Spleen (tissue), 7 donors: ENCODE results near the gene CACNA2D1.

Source experiments
- POLR2A ChIP-seq, 3 donors: fragments of 450-650 bp; IDR thresholded peaks; one replicate each; pipeline ENCODE4 v1.5.1; 2017; ENCODE audit warnings: antibody characterized with exemption in 3 of 3, mild to moderate bottlenecking in 1 of 3
- TF ChIP-seq, protein P1 (sequence below), 11 experiments: fragments of 200-600 bp in 7 of 11; fragments of 450-650 bp in 4 of 11; sonication (generic) in 4 of 11; IDR thresholded peaks in 8 of 11; conservative IDR thresholded peaks in 3 of 11; 1 replicate in 7 of 11; 2 replicates in 4 of 11; pipeline versions ENCODE4 v1.4.0 to v1.8.0; 2016 to 2021; ENCODE audit warnings: antibody characterized with exemption in 11 of 11, inconsistent platforms in 4 of 11, mild to moderate bottlenecking in 1 of 11
- donor health status: DM: no; HTN: no; CAD: no; lungs with moderate emphysema.
- donor health status: DM: no; HTN: no; CAD: no.
- donor health status: DM: no; HTN: no; CAD: no.

DNA sequence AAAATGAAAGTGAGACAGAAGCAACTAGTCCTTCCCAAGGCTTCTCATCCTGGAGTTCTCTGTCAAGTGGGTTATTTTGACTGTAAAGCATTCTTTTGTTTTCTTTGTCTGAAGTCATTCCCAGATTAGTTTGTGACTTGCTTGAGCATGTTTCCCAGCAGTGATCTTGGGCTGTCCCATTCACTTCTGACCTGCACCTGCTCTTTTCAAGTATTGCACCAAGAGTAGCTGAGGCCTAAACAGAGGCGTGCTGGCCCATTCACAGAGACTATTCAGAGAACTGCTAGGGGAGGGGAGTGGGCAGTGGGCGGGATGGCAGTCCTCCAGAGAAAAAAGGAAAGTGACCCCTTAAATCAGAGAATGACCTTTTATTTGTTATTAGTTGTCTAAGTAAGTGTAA, 61.3 kb downstream of the CACNA2D1 start:
- no peak for TF ChIP-seq POLR2A (IDR thresholded peaks at IDR 0.05)
- TF ChIP-seq, protein P1, sequence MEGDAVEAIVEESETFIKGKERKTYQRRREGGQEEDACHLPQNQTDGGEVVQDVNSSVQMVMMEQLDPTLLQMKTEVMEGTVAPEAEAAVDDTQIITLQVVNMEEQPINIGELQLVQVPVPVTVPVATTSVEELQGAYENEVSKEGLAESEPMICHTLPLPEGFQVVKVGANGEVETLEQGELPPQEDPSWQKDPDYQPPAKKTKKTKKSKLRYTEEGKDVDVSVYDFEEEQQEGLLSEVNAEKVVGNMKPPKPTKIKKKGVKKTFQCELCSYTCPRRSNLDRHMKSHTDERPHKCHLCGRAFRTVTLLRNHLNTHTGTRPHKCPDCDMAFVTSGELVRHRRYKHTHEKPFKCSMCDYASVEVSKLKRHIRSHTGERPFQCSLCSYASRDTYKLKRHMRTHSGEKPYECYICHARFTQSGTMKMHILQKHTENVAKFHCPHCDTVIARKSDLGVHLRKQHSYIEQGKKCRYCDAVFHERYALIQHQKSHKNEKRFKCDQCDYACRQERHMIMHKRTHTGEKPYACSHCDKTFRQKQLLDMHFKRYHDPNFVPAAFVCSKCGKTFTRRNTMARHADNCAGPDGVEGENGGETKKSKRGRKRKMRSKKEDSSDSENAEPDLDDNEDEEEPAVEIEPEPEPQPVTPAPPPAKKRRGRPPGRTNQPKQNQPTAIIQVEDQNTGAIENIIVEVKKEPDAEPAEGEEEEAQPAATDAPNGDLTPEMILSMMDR (IDR thresholded peaks at IDR 0.05 in 8 of 11, conservative IDR thresholded peaks at IDR 0.05 in 3 of 11) = no peak
